GM08714 (cell line): ENCODE data around the gene NETO2.
"Not testable (repeated sequence)": the region's sequence is repeated elsewhere in the genome, so short reads cannot be mapped to it uniquely, and the experiment has no call there.

Experiments used
- H3K4me3 ChIP-seq: fragments of 200-500 bp; sonication (Bioruptor generic); 2 replicates; pipeline ENCODE4 v1.5.1; 2014; ENCODE audit warnings: mild to moderate bottlenecking, low read length, inconsistent platforms
- ZNF274 ChIP-seq: IDR thresholded peaks from 2 replicates; pipeline ENCODE4 v1.6.1; 2012; ENCODE audit warnings: mild to moderate bottlenecking, low read depth, low read length

NETO2 gene

GRCh38 chr16:47109361-47109760 is 34.4 kb downstream of the NETO2 start:
- TF ChIP-seq ZNF274 = no peak
- H3K4me3 ChIP-seq = no peak overlapping the region

GRCh38 chr16:47102921-47103320 is 40.8 kb downstream of the NETO2 start:
- H3K4me3 ChIP-seq = not testable (repeated sequence)

- not testable (repeated sequence) for H3K4me3 ChIP-seq
Measured at GRCh38 chr16:47097154-47097553, 46.6 kb downstream of the NETO2 start.

GRCh38 chr16:47096297-47096696 is 47.4 kb downstream of the NETO2 start:
- no peak for TF ChIP-seq ZNF274
- no peak overlapping the region for H3K4me3 ChIP-seq

GRCh38 chr16:47084198-47084597 is 59.5 kb downstream of the NETO2 start:
- H3K4me3 ChIP-seq = no peak overlapping the region

GRCh38 chr16:47082099-47082865 is 61.5 kb downstream of the NETO2 start:
- TF ChIP-seq ZNF274 = no peak
- no peak overlapping the region for H3K4me3 ChIP-seq

More at GRCh38 chr16:47084198-47084597, 59.5 kb downstream of the NETO2 start:
- no peak for TF ChIP-seq ZNF274

- H3K4me3 ChIP-seq = no peak overlapping the region
- TF ChIP-seq ZNF274 = no peak
Measured at GRCh38 chr16:47081115-47081514, 62.6 kb downstream of the NETO2 start.

- no peak for TF ChIP-seq ZNF274
- H3K4me3 ChIP-seq = no peak overlapping the region
Measured at GRCh38 chr16:47079860-47080259, 63.9 kb downstream of the NETO2 start.

- H3K4me3 ChIP-seq = peak overlapping the region; percentile 35; the same call in 1 of the 2 replicates
- no peak for TF ChIP-seq ZNF274
Measured at GRCh38 chr16:47073223-47074155, 70.3 kb downstream of the NETO2 start.

GRCh38 chr16:47072158-47072557 is 71.6 kb downstream of the NETO2 start:
- no peak for TF ChIP-seq ZNF274
- no peak overlapping the region for H3K4me3 ChIP-seq

- no peak for TF ChIP-seq ZNF274
- H3K4me3 ChIP-seq = no peak overlapping the region
Measured at GRCh38 chr16:47069841-47070584, 73.7 kb downstream of the NETO2 start.

- TF ChIP-seq ZNF274 = no peak
- no peak overlapping the region for H3K4me3 ChIP-seq
Measured at GRCh38 chr16:47069313-47069712, 74.4 kb downstream of the NETO2 start.

- no peak overlapping the region for H3K4me3 ChIP-seq
- no peak for TF ChIP-seq ZNF274
Measured at GRCh38 chr16:47067203-47067602, 76.5 kb downstream of the NETO2 start.
